Ishikawa (cell line): ENCODE measurements around the gene TMEM248.

Experiments
- CEBPB ChIP-seq: IDR thresholded peaks from 2 replicates; pipeline ENCODE4 v1.6.1; 2012
- CREB1 ChIP-seq: IDR thresholded peaks from 2 replicates; pipeline ENCODE4 v1.6.1; 2012; ENCODE audit warnings: low read depth
- EGR1 ChIP-seq: IDR thresholded peaks from 2 replicates; pipeline ENCODE4 v1.6.1; 2012
- EP300 ChIP-seq: IDR thresholded peaks from 2 replicates; pipeline ENCODE4 v1.6.1; 2012; ENCODE audit warnings: borderline replicate concordance
- FOXM1 ChIP-seq: IDR thresholded peaks from 2 replicates; pipeline ENCODE4 v1.6.1; 2012; ENCODE audit warnings: low read depth, borderline replicate concordance
- MAX ChIP-seq: IDR thresholded peaks from 2 replicates; pipeline ENCODE4 v1.6.1; 2012
- NFIC ChIP-seq: IDR thresholded peaks from 2 replicates; pipeline ENCODE4 v1.6.1; 2012
- RAD21 ChIP-seq: IDR thresholded peaks from 2 replicates; pipeline ENCODE4 v1.6.1; 2012; ENCODE audit warnings: low read depth
- REST ChIP-seq: IDR thresholded peaks from 2 replicates; pipeline ENCODE4 v1.6.1; 2012; ENCODE audit warnings: low read depth, mild to moderate bottlenecking
- TAF1 ChIP-seq: IDR thresholded peaks from 2 replicates; pipeline ENCODE4 v1.6.1; 2012; ENCODE audit warnings: low read depth, mild to moderate bottlenecking
- TCF12 ChIP-seq: IDR thresholded peaks from 2 replicates; pipeline ENCODE4 v1.6.1; 2012; ENCODE audit warnings: low read depth
- TEAD4 ChIP-seq: IDR thresholded peaks from 2 replicates; pipeline ENCODE4 v1.6.1; 2012
- USF1 ChIP-seq: IDR thresholded peaks from 2 replicates; pipeline ENCODE4 v1.6.1; 2012
- YY1 ChIP-seq: IDR thresholded peaks from 2 replicates; pipeline ENCODE4 v1.6.1; 2012; ENCODE audit warnings: low read depth
- ZBTB7A ChIP-seq: IDR thresholded peaks from 2 replicates; pipeline ENCODE4 v1.6.1; 2012; ENCODE audit warnings: low read depth

The TMEM248 gene

GRCh38 chr7:66929165-66929564, 8.1 kb downstream of the TMEM248 start:
- TF ChIP-seq EGR1 (no peak), ZBTB7A (no peak), REST (peak; percentile 72)

GRCh38 chr7:66929935-66930334, 8.9 kb downstream of the TMEM248 start:
- TF ChIP-seq FOXM1 (no peak), TEAD4 (no peak), CEBPB (no peak), CREB1 (no peak), REST (no peak), EGR1 (no peak), TAF1 (no peak), RAD21 (no peak), TCF12 (no peak), MAX (no peak), EP300 (no peak), NFIC (no peak), USF1 (no peak), YY1 (no peak), ZBTB7A (no peak)

GRCh38 chr7:66930341-66930740, 9.3 kb downstream of the TMEM248 start:
- no peak for TF ChIP-seq EP300
- TF ChIP-seq REST = no peak
- TF ChIP-seq RAD21 = no peak
- TF ChIP-seq TCF12 = no peak
- TF ChIP-seq TEAD4 = no peak
- TF ChIP-seq TAF1 = no peak
- no peak for TF ChIP-seq MAX

- TF ChIP-seq RAD21 = no peak
- TF ChIP-seq TAF1 = no peak
- no peak for TF ChIP-seq EGR1
- TF ChIP-seq REST = no peak
- TF ChIP-seq CEBPB = no peak
- TF ChIP-seq ZBTB7A = no peak
- no peak for TF ChIP-seq MAX
- no peak for TF ChIP-seq USF1
- no peak for TF ChIP-seq NFIC
- no peak for TF ChIP-seq EP300
- no peak for TF ChIP-seq YY1
- TF ChIP-seq CREB1 = no peak
- TF ChIP-seq TEAD4 = no peak
- TF ChIP-seq FOXM1 = no peak
- no peak for TF ChIP-seq TCF12
These were observed 12.4 kb downstream of the TMEM248 start for GRCh38 chr7:66933469-66933868.
